DLD1 (cell line): Measurements from ENCODE around the gene STK4.

Source experiments
- in situ Hi-C: cut with HindIII; loops from 2 replicates; pipeline ENCODE4 v1.10.0; 2017; ENCODE audit warnings: low sequenced_read_pairs

The STK4 gene

GRCh38 chr20:44966030-44966961, at the start of gene STK4:
STK4 (plus strand) TSS chr20:44966512; CDS start chr20:44966569, 57 bp downstream.
- in situ Hi-C loops = no loop called here

- in situ Hi-C loops = no loop called here
These were observed 49.7 kb upstream of the STK4 start for GRCh38 chr20:44916586-44916985.

GRCh38 chr20:44917399-44917798, 48.9 kb upstream of the STK4 start:
- in situ Hi-C loops = no loop called here

GRCh38 chr20:44918342-44918741, 48.0 kb upstream of the STK4 start:
- in situ Hi-C loops = no loop called here

- in situ Hi-C loops = no loop called here
These were observed 47.6 kb upstream of the STK4 start for GRCh38 chr20:44918761-44919160.

- in situ Hi-C loops = no loop called here
These were observed 44.9 kb upstream of the STK4 start for GRCh38 chr20:44921447-44921846.

- in situ Hi-C loops = no loop called here
These were observed 41.8 kb upstream of the STK4 start for GRCh38 chr20:44924541-44924940.

- in situ Hi-C loops = no loop called here
These were observed 37.7 kb upstream of the STK4 start for GRCh38 chr20:44928595-44928994.

GRCh38 chr20:44930517-44931168, 35.7 kb upstream of the STK4 start:
- in situ Hi-C loops = no loop called here

- in situ Hi-C loops = no loop called here
These were observed 34.4 kb upstream of the STK4 start for GRCh38 chr20:44931911-44932310.

- in situ Hi-C loops = no loop called here
These were observed 33.4 kb upstream of the STK4 start for GRCh38 chr20:44932916-44933315.

- in situ Hi-C loops = no loop called here
These were observed 29.8 kb upstream of the STK4 start for GRCh38 chr20:44936510-44936909.

GRCh38 chr20:44938637-44939036, 27.7 kb upstream of the STK4 start:
- in situ Hi-C loops = no loop called here

GRCh38 chr20:44941120-44941691, 25.1 kb upstream of the STK4 start:
- in situ Hi-C loops = no loop called here

GRCh38 chr20:44942264-44942973, 23.9 kb upstream of the STK4 start:
- in situ Hi-C loops = no loop called here

- in situ Hi-C loops = no loop called here
These were observed 22.5 kb upstream of the STK4 start for GRCh38 chr20:44943828-44944227.

- in situ Hi-C loops = no loop called here
These were observed 21.1 kb upstream of the STK4 start for GRCh38 chr20:44945261-44945660.

GRCh38 chr20:44946271-44946852, 19.9 kb upstream of the STK4 start:
- in situ Hi-C loops = no loop called here

GRCh38 chr20:44948107-44948506, 18.2 kb upstream of the STK4 start:
- in situ Hi-C loops = no loop called here

- in situ Hi-C loops = no loop called here
These were observed 17.8 kb upstream of the STK4 start for GRCh38 chr20:44948513-44948912.

- in situ Hi-C loops = no loop called here
These were observed 15.9 kb upstream of the STK4 start for GRCh38 chr20:44950368-44950767.
